CD4-positive, alpha-beta T cell treated with Interleukin-4 for 4 hours (primary cell): Measurements from ENCODE around the gene CWH43.
"Not testable (repeated sequence)": the region's sequence is repeated elsewhere in the genome, so short reads cannot be mapped to it uniquely, and the experiment has no call there.

Experiments used
- DNase-seq: peaks from one replicate; pipeline ENCODE4 v3.0.0-alpha.2; 2020

Gene CWH43

DNA sequence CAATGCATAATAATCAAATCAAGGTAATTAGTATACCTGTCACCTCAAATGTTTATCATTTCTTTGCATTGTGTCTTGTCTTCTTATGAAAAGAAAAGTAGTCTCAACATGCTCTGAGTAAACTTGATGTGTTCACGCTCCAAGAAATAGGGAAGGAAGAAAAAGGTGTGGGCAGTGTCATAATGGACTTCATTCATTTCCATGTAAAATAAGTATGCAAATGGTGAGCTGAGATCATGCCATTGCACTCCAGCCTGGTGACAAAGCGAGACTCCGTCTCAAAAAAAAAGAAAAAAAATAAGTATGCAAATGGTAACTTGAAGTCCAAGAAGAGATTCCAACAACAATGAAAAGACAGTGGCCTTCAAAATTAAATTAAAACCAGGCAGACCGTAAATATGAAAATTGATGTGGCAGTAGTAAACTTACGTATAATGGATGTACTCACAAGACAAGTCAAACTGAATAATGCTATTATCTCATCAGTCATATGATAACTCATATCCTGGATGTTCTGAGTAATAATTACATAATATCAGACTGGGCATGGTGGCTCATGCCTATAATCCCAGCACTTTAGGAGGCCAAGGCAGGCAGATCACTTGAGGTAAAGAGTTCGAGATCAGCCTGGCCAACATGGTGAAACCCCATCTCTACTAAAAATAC lies 6.0 kb upstream of the CWH43 start:
- no peak for DNase-seq

GRCh38 chr4:48984005-48984404 lies 2.1 kb upstream of the CWH43 start:
- not testable (repeated sequence) for DNase-seq

GRCh38 chr4:48985602-48985975 lies 486 bp upstream of the CWH43 start:
- DNase-seq: no peak

DNA sequence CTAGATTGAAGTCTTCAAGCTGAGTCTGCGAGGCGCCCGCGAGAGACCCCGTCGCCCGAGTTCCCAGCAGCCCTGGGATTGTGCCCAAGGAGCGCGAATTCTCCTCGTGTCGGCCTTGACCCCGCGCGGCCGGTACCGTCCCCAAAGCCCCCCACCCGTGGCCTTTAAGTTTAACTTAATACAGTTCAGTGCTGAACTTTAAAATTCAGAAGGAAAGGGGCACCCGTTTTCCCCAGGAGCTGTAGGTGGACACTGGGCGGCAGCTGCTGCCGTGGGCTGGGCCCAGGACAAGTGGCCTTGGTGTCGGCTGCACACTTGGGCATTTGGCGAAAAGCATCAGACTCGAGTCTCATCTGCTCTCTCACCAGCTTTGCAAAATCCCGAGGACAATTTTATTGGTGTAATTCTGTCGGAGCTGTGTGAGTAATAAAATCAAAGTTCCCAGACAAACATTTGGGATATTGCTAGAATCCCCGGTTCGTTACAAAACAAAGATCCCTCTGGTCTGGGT lies 634 bp downstream of the CWH43 start:
- DNase-seq: no peak

GRCh38 chr4:48989461-48990203 lies 3.6 kb downstream of the CWH43 start:
- DNase-seq: no peak

- no peak for DNase-seq
Measured at GRCh38 chr4:48991357-48991756, 5.3 kb downstream of the CWH43 start.

GRCh38 chr4:48997962-48998361 lies 11.9 kb downstream of the CWH43 start:
- DNase-seq: no peak

DNA sequence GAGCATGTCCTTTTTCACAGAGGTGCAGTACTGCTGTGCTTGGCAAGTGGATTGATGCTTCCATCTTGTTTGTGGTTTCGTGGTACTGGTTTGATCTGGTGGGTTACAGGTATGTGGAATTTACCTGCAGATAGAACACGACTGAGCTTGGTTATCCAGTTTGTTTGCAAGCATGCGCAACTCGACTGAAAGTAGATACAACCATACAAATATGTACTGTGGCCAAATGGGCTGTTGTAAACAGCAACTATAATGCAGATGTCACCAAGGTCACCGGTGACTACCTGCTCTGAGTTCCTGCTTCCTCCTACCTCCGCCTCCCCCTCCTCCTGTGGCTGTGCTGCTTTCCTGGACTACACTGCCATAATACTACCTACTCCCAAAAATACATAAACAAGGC lies 12.4 kb downstream of the CWH43 start:
- no peak for DNase-seq

GRCh38 chr4:49000806-49001205 lies 14.7 kb downstream of the CWH43 start:
- DNase-seq: no peak

DNA sequence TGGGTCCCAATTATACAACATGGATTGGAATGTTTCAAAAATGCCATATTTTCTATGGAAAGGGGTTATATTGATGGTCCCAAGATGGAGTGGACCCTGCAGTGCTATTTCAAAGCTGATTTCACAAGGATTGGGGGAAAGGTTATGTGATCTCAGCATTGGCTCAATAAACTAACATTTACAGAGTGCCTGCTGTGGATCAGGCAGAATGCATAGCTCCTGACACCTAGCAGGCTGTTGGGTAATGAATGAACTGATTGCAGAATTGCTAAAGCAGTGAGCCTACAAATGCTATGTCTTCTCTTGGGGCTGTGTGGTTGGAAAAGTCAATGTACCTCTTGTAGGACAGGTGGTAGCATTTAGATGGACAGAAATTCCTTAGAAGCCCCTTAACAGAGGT lies 16.9 kb downstream of the CWH43 start:
- no peak for DNase-seq

DNA sequence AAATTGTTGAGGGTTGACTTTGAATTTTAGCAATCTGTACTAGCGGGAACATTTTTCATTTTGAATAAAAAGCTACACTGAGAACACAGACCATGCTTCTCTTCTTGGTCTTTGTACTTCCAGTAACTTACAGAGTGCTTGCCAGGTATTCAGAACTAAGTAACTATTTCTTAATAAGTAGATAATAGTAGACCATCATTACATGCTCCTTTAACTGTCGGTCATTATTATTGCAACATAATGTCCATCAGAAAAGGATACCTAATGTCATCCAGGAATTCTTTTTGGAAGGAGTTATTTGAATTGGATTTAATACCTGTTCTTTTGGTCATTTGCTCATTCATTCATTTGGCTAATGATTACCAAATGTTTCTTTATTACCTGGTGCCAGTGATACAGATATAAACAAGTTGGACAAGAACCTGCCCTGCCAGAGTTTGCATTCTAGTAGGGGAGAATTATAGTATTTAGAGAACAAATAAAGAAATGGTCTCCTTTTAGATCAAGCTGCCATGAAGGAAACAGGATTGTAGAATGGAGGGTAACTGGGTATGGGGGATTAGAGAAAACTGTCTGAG lies 32.7 kb downstream of the CWH43 start:
- DNase-seq: no peak

GRCh38 chr4:49032440-49033161 lies 46.5 kb downstream of the CWH43 start:
- DNase-seq: no peak

- DNase-seq: no peak
Measured at GRCh38 chr4:49036528-49036927, 50.5 kb downstream of the CWH43 start.

DNA sequence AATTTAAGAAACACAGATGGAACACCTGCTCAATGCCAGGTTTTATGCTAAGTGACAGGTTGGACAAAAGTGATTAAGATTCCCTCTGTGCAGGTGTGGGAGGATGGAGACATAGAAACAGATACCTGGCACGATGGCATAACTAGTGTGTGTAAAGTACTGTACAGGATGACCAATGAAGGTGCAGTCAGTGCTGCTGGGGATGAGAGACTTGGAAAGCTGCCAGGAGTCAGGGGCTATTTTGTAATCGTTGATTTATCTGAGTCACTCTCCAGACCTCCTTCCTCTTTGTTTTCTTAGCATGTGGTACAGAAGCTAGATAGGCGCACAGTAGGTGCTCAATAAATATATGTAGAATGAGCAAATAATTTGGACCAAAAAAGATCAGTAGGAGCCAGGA lies 58.2 kb downstream of the CWH43 start:
- DNase-seq: no peak

GRCh38 chr4:49058306-49058705 lies 72.2 kb downstream of the CWH43 start:
- no peak for DNase-seq

DNA sequence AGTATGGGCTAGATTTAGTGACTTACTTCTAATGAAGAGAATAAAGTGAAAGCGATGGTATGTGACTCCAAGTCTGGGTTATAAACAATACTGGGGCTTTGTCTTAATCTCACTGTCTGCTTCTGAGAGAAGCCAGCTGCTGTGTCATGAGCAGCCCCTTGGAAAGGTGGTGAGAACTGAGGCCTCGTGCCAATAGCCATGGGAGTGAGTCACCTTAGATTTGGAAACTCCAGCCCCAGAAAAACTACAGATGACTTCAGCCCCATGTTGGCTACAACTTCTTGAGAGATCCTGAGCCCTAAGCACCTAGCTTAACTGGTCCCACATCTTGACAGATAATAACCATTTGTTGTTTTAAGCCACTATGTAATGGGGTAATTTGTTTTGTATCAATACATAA lies 77.6 kb downstream of the CWH43 start:
- DNase-seq: no peak

GRCh38 chr4:49072196-49072595 lies 86.1 kb downstream of the CWH43 start:
- not testable (repeated sequence) for DNase-seq

GRCh38 chr4:49091883-49092282 lies 105.8 kb downstream of the CWH43 start:
- DNase-seq: not testable (repeated sequence)

DNA sequence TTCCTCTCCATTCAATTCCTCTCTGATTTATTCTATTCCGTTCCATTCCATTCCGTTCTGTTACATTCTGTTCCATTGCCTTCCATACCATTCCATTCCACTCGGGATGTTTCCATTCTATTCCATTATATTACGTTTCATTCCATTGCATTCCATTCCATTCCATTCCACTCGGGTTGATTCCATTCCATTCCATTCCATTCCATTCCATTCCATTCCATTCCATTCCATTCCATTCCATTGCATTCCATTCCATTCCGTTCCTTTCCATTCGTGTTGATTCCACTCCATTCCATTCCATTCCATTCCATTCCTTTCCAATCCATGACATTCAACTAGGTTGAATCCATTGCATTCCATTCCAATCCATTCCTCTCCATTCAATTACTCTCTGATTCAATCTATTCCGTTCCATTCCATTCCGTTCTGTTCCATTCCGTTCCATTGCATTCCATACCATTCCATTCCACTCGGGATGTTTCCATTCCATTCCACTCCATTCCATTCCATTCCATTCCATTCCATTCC lies 106.6 kb downstream of the CWH43 start:
- not testable (repeated sequence) for DNase-seq

- DNase-seq: not testable (repeated sequence)
Measured at GRCh38 chr4:49096215-49096614, 110.1 kb downstream of the CWH43 start.

GRCh38 chr4:49096627-49097026 lies 110.6 kb downstream of the CWH43 start:
- not testable (repeated sequence) for DNase-seq

DNA sequence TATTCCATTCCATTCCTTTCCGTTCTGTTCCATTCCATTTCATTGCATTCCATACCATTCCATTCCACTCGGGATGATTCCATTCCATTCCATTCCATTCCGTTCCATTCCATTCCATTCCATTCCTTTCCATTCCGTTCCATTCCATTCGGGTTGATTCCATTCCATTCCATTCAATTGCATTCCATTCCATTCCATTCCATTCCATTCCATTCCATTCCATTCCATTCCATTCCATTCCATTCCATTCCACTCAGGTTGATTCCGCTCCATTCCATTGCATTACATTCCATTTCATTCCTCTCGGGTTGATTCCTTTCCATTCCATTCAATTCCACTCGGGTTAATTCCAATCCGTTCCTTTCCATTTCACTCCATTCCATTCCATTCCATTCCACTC lies 111.0 kb downstream of the CWH43 start:
- DNase-seq: not testable (repeated sequence)

- DNase-seq: not testable (repeated sequence)
Measured at GRCh38 chr4:49097505-49097904, 111.4 kb downstream of the CWH43 start.
